HG02763 (cell line): ENCODE results near the gene GSE1.
"Not testable (repeated sequence)": the region's sequence is repeated elsewhere in the genome, so short reads cannot be mapped to it uniquely, and the experiment has no call there.

ENCODE experiments used
- ATAC-seq: cut with Tn5 transposase; IDR thresholded peaks from one replicate; pipeline ENCODE4 v1.9.1; 2021; ENCODE audit warnings: mild to moderate bottlenecking, moderate library complexity; ENCODE audit not compliant: unreplicated experiment

Gene GSE1

DNA sequence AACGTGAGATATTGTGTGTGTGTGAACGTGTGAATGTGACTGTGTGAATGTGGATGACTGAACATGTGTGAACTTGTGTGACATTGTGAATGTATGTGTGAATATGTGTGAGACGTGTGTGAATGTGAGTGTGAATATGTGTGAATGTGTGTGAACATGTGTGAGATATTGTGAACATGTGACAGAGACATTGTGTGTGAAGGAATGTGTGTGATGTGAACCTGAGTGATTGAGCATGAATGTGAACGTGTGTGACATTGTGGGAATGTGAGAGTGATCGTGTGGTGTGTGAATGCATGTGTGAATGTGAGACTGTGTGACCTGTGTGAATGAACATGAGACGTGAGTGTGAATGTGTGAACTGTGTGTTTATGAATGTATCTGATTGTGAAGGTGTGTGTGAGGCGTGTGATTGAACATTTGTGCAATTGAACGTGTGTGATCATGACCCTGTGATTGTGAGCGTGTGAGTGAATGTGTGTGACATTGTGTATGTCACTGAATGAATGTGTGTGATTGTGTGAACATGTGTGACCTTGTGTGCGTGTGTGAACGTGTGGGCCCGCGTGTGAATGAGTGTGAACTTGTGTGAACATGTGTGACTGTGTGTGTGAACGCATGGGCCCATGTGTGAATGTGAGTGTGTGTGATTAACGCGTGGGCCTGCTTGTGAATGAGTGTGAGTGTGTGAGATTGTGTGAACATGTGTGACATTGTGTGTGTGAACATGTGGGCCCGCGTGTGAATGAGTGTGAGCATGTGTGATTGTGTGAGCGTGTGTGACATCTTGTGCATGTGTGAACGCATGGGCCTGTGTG lies 23.2 kb upstream of the GSE1 start:
- no peak for ATAC-seq

DNA sequence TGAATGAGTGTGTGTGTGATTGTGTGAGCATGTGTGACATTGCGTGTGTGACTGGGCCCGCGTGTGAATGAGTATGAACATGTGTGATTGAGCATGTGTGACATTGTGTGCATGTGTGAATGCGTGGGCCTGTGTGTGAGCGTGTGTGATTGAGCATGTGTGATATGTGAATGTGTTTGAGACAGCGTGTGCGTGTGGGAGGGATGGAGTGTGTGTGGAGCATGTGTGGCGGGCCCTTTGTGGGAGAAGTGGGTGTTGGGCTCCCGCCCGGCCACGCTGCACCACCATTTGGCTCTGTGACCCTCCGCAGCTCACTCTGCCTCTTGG lies 22.7 kb upstream of the GSE1 start:
- ATAC-seq, result no peak

DNA sequence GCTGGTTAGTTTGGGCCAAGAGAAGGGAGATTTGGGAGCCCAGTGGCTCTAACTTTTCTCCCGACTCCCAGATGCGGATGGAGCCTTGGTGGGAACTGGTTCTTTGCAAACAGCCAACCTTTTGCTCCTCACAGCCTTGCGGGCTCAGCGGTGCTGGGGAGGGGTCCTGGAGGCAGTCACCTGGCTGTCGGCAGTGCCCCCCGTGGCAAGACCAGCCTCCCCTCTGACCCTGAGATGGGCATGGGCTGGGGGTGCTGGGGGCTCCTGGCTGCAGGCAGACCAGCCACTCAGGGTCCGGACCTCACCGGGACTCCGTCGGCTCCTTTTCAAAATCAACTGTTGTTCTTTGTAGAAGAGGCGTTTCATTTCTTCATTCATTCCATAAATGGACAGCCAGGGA lies 21.7 kb upstream of the GSE1 start:
- no peak for ATAC-seq

GRCh38 chr16:85592277-85592676 lies 20.8 kb upstream of the GSE1 start:
- not testable (repeated sequence) for ATAC-seq

DNA sequence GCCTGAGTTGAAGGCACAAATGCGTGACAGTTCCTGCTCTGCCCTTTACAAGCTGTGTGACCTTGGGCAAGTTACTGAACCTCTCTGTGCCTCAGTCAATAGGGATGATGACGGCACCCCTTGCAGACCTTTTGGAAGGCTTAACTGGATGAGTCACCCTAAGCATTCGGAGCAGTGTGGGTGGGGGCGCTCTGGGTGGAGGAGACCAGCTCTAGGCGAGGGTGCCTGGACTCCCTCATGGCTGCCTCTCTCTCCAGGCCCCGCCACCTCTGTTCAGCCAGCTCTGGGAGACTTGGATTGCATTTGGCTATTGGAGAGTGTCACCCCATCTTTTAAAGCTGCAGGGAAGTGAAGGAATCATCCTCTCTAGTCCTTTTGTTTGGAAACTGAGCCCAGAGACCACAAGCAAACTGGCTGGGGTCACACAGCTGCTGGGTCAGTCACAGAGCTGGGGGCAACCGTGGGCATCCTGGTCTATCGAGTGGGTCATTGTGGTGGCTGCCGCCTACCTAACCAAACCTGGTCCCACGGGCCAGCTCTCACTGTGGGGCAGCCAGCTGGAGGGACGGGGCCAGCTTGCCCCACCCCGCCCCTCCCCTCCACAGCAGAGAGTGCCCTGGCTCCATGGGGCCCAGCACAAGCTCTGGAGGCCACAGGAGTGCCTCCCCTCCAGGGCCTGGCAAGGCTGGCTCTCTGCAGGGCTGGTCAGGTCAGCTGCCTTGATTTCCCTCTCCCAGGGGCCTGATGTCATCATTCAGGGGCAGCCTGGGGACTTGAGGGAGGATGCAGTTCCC lies 20.2 kb upstream of the GSE1 start:
- ATAC-seq, result no peak

DNA sequence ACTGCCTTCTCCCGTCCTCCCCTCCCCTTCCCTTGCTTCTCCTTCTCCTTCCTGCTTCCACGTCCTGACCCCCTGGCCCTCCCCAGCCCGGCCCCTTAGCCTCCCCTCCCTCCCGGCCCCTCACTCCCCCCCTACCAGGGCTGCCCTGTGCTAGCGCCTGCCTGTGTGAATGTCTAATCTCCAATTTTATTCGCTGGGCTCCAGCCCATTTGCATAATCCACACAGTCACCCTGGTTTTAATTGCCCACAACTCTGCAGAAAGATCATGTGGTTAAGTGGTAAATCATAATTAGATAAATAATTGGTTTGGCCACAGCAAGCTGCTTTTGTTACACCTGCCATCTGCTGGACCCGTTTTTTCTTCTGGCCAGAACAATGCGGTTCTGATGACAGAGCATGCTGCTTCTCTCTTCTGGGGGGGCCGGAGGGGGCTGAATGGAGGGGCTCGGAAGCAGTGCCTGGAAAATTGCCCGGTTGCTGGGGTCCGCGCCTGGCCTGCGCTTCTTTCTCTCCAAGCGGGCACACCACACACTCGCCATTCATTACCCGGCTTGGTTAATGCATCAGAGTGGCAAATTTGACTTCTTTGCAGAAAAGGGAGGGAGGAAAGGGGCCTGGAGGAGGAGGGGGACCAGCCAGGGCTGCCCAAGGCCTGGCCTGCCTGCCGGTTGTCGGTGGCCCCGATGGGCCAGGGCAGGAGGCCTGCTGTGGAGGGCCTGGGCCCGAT lies 19.5 kb upstream of the GSE1 start:
- no peak for ATAC-seq

DNA sequence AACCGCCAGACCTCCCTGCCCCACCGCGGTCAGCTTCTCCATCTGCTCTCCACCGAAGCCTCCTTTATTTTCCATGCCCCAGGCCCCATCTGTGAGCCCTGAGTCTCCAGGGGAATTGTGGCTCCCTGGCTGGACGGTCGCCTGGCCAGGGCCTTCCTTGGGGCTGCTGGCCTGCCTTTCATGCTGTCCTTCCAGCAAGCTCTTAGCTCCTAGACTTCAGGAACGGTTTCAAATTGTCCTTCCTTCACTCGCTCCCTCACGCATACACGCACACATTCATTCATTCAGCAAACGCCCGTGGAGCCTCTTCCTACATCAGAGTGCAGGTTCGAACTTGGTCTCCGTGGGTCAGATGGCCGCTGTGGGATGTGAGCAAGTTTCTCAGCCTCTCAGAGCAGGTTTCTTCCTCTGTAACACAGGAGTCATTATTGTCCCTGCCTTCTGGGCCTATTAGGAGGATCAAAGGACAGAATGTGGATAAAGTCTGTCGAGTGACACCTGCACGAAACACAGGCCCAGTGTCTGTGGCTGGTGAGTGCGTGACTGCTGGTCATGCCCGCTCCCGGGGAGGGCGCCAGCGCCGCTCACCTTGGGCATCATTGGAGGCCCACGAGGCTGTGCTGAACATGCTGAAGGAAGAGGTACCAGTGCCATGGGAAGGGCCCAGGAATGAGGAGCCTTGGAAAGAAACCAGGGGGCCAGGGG lies 18.7 kb upstream of the GSE1 start:
- ATAC-seq, result no peak

- ATAC-seq, result no peak
Measured at GRCh38 chr16:85594978-85595661, 18.0 kb upstream of the GSE1 start.

- ATAC-seq, result no peak
Measured at GRCh38 chr16:85595812-85596502, 17.2 kb upstream of the GSE1 start.

DNA sequence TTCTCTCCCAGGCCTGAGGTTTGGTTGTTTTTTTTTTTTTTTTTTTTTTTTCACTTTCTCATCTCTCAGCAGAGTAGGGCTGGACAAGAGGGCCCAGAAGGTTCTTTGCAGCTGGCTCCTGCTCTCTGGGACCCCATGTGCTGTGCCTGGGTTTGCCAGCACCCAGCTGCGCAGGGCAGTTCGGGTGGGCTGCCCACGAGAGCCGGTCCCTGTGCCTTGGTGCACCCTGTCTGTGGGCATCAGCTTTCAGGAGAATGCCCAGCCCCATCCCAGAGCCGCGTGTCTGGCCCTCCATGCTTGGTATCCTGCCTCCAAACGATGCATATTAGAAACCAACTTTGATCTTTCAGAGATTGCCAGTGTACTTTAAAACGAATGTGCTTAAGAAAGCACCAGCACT lies 15.0 kb upstream of the GSE1 start:
- no peak for ATAC-seq

DNA sequence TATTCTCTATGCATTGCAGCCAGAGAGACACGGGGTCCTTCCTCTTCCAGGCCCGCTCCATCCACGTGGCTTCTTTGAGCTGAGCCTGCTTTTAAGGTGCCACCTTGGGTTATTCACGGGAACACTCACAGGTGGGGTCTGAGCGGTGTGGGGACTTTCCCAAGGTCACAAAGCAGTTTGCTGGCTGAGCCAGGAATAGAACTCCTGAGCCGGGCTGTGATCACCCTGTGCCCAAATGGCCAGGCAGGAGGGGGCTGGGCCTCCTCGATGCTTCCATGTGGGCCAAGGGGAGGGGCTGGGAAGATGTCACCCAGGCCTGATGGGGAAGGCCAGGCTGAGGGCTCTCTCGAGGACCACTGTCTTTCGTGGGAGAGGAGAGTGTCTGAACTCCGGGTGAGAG lies 13.0 kb upstream of the GSE1 start:
- ATAC-seq, result no peak

- ATAC-seq, result no peak
Measured at GRCh38 chr16:85600530-85601271, 12.4 kb upstream of the GSE1 start.

DNA sequence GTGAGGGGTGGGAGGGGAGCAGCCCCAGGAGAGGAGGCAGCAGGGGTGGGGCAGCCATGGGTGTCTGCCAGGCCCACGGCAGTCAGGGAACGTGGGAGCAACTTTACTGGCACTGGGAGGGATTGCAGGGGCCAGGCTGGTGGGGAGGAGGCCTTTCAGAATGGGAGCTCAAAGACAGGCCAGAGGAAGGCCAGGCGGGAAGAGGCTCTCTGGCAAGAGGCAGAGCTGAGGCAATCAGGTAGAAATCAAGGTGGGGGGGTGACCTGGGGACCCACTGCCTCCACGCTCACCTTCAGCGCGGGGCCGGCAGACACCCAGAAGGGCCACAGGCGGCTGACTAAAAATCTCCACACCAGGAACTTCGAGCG lies 11.9 kb upstream of the GSE1 start:
- no peak for ATAC-seq

GRCh38 chr16:85601730-85602401 lies 11.3 kb upstream of the GSE1 start:
- ATAC-seq, result no peak

GRCh38 chr16:85602402-85603202 lies 10.5 kb upstream of the GSE1 start:
- ATAC-seq, result no peak

- no peak for ATAC-seq
Measured at GRCh38 chr16:85603203-85603755, 9.8 kb upstream of the GSE1 start.

GRCh38 chr16:85604145-85604705 lies 8.9 kb upstream of the GSE1 start:
- ATAC-seq, result no peak
